ENCODE measurements around the gene LARGE2.

Gene LARGE2

DNA sequence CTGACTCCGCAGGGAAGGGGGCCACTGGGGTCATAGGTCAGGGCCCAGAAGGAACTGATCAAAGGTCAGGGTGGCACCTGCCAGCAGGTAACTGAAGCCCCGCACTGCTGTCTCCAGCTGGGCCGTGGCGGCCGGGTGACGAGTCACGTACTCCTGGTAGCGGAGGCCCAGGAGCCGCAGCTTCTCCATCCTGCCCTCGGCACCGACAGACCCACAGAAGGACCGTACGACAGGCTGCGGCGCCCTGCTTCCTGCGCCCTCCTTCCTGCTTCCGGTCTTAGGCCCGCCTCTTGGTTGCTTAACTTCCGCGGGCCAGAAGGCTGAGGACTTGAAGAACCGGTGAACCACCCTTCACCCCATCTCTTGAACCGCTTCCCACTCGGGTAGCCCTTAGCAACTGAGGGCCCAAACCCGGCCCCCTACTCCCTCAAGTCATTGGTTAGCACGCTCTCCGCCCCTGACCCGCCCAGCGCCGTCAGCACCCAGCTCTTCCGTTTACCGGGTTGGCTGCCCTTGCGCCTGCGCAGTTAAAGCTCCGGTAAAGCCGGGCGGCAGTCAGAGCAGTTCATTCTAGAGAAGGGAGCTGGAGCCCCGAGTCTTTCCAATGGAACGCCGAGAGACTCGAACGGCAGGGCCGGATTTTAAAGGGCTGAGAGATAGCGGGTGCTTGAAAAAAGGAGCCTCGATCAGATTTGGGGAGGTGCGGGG, 4.7 kb upstream of the LARGE2 start, which contains the start of gene PEX16:
PEX16 (minus strand) TSS at position 255 of the 708 bp plus-strand sequence; CDS start at position 189, 66 bp downstream.
- DNase-seq, result peak; percentile 98

DNA sequence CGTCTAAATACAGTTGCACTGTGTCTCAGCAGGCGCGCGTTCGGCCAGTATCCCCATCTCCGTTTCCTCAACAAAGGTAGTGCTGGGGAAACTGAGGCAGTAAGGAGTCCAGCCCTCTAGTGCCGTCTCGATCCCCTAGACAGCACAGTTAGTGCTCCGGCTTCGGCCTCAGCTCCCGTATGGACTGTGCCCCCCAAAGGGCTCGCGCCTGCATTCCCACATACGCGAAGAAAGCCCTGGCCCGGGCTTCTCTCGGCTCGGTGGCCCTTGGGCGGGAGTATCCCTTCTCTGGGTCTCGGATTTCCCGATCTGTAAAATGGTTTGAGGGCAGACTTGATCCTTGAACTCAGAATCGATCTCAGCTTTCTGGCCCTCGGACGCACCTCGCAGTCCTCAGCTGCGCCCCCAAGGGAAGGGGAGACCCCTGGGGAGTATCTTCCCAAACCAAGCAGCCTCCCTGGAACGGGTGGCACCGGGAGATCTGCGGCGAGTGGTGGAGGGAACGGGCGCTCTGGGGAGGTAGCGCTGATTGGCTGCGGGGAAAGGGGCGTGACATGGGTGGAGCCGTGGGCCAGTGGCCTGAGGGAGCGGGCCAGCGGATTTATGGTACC, 4.0 kb upstream of the LARGE2 start:
- peak; percentile 20 for DNase-seq

DNA sequence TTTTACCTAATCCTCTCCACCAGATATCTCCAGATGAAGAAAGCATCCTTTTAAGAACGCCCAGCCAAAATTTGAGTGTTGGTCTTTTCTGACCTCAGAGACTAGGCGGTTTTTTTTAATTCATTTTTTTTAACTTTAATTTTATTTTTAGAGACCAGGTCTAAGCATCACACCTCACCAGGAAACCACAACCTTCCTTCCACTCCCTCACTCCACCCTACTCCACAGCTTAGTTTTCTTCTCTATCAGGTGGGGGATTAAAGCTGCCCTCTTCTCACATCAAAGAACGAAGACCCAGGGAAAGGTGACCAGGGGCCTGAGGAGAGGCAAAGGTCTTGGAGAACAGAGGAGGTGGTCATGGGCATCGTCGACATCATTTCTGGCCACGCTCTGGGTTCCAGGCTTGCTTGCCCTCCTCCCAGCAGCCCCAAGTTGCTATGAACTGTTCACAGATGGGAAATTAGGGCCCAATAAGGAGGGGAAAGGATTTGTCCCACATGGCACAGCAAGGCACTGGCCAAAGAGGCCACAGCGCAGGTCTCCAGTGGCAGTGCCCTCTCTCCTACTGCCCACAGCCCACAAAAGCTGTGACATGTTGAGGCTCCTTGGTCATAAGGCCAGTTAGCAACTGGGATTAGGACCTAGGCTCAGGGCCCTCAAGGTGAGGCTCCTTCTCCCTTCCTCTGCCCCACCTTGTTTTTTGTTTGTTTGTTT, 3.3 kb upstream of the LARGE2 start:
- no peak for DNase-seq

DNA sequence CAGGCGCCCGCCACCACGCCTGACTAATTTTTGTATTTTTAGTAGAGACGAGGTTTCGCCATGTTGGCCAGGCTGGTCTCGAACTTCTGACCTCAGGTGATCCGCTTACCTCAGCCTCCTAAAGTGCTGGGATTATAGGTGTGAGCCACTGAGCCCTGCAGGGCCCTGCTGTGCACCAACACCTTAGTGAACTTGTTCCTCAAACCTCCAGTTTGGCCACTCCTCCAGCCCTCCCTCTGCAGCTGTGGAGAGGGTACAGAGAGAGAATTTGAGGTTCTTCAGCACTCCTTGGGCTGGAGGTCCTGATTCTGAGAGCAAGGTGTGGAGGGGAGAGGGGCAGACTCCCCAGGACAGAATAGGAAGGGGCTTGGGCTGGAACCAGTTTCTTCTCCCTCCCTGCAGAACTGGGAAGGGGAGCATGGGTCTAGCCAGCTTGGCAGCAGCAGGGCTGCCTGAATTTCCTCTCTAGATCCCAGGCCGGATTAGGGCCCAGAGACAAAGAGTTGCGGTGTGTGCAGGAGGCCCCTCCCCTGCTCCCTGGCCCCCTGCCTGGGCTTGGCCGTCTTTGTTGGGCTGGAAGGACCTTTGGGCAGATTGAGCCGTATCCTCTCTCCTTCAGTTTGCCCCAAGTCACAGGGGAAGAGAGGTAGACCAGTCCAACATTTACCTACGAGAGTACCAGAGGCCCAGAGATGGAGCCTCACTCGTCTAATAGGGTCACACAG, 2.5 kb upstream of the LARGE2 start:
- no peak for DNase-seq

DNA sequence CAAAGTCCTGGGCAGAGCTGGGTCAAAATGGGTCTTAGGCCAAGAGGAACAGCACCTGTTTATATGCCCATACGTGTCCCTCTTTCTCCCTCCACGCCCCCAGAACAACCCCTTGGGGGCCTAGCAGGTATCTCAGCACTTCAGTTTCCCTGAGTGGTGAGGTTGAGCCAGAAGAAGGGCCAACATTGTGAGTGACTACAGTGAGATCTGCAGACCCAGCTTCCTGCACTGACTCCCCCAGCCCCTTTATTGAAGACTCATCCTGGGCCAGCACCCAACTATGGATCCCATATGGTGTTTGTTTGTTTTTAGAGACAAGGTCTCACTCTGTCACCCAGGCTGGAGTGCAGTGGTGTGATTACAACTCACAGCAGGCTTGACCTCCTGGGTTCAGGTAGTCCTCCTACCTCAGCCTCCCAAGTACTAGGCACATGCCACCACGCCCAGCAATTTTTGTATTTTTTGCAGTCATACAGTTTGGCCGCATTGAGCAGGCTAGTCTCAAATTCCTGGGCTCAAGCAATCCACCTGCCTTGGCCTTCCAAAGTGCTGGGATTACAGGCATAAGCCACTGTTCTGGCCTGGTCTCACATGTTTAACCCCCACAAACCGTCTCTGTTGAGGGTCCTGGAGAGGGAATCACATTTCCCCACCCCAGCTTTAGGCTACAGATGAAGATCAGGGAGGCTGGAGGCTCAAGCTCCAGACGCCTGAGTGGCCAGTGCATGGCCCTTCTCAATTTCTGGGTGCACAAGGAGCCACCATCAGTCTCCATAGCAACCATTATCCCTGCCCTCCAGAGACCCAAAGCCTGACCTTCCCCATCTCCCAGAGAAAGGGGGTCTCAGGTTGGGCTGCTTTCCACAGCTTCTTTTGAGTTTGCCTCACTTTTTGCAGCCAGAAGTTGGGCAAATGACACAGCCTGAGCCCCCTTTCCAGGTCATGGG, 1.7 kb upstream of the LARGE2 start:
- no peak for DNase-seq

DNA sequence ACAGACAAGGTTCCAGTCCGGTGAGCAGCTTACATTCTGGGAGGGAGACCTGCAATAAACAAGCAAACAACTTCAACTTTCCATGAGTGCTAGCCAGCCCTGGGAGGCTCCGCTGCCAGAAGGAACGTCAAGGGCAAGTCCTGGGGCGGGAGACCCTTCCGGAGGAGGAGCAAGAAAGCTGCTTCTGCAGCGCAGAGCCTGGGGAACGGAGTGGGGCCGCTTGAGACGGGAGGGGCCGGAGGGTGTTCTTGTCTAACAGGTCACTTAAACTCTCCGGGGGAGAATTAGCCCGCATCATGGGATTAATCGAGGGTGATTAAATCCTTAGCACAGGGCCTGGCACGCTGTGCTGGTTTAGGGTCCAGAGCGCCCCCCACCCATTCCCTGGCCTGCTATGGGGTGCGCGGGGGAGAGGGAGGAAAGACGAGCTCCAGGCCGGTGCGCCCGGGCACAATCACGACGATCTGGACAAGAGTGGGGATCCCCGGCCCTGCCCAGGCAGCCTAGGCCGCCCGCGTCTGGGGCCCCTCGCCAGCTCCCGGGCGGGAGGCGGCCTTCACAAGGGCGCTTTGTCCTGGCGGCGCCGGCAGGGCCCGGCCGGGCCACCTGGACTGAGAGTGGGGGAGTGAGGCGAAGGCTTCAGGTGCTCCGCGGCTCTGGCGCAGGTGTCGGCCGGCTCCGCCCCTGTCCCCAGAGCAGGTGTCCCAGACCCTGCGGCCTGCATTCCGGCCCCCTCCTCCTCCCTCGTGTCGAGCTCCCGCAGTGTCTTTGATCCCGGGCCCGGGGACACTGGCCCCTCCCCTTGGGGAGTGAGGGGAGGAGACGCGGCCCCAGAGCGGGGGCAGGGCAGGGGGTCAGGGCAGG, 663 bp upstream of the LARGE2 start:
- DNase-seq, result no peak

DNA sequence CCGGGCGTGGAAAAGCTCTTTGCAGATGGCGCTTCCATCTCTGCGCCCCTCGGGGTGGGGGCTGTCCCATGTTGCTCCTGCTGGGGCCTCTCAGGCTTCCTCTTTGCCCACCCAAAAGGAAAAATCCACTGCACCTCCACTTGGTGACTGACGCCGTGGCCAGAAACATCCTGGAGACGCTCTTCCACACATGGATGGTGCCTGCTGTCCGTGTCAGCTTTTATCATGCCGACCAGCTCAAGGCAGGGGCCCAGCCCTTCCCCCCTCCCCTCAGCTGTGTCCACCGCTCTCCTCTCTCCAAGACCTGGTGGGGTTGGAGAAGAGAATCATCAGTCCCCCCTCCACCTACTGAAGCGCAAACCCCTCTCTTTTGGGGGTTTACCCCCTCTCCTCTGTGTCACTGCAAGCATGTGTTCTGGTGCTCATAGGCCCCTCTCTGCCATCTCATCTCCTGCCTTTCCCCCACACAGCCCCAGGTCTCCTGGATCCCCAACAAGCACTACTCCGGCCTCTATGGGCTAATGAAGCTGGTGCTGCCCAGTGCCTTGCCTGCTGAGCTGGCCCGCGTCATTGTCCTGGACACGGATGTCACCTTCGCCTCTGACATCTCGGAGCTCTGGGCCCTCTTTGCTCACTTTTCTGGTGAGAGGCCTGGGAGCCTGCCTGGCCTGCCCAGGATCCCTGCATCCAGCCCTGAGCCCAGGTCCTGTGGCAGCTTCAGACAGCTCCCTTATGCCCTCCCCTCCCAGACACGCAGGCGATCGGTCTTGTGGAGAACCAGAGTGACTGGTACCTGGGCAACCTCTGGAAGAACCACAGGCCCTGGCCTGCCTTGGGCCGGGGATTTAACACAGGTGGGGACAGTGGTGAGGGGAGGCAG, 1.8 kb downstream of the LARGE2 start:
- no peak for DNase-seq

DNA sequence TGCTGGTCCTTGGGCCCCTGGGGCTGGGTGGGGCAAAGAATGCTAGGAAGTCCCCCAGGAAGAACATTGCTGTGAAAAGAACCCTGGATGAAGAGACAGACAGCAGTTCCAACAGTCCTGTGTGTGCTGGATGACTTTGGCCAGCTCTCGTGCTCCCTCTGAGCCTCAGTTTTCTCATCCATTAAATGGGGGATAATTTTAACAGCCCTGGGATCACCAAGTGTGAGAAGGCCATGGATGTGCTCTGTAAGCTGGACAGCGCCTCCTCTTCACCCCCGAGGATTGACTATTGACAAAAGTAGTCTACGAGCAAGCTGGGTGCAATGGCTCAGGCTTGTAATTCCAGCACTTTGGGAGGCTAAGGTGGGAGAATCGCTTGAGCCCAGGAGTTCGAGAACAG, 2.5 kb downstream of the LARGE2 start:
- no peak for DNase-seq

DNA sequence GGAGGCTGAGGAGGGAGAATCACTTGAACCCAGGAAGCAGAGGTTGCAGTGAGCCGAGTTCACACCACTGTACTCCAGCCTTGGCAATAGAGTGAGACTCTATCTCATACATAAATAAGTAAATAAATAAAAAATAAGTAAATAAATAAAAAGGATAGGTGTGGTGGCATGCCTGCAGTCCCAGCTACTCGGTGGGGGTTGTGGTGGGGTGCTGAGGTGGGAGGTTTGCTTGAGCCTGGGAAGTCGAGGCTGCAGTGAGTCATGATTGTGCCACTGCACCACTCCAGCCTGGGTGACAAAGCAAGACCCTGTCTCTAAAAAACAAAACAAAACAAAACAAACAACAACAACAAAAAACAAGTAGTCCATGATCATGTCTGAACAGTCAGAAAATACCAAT, 3.1 kb downstream of the LARGE2 start:
- DNase-seq, result no peak

DNA sequence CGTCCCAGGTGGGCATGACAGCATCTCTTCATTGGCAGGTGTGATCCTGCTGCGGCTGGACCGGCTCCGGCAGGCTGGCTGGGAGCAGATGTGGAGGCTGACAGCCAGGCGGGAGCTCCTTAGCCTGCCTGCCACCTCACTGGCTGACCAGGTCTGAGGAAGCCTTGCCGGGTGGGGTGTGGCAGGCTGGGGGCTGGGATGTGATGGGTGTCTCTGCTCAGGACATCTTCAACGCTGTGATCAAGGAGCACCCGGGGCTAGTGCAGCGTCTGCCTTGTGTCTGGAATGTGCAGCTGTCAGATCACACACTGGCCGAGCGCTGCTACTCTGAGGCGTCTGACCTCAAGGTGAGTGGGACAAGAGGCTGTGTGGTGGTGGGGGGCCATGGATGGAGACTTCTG, 3.5 kb downstream of the LARGE2 start:
- DNase-seq, result no peak

DNA sequence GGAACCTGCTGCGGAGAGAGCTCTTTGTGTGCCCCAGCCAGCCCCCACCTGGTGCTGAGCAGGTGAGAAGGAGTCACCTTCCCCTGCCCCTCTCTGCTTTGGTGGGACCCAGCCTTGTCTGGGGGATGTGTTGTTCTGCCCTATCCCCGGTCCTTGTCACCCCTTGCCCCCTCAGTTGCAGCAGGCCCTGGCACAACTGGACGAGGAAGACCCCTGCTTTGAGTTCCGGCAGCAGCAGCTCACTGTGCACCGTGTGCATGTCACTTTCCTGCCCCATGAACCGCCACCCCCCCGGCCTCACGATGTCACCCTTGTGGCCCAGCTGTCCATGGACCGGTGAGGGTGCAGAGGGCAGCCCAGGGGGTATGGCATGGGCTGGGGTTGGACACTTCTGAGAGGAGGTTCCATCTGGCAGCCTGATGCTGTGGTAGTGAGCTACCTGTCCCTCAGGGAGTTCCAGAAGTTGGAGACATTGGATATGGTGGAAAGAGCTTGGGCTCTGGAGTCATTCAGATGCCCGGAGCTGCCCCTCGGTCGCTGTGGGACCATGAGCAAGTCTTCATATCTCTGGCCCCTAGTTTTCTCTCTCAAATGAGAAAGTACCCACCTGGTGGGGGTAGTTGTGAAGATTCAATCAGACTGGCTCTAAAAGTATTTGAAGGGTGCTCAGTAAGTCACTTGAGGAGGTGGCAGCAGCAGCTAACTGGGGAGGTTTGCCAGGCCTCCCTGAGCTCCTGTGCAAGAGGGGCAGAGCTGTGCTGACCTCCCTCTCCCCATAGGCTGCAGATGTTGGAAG, 4.3 kb downstream of the LARGE2 start:
- DNase-seq, result no peak

DNA sequence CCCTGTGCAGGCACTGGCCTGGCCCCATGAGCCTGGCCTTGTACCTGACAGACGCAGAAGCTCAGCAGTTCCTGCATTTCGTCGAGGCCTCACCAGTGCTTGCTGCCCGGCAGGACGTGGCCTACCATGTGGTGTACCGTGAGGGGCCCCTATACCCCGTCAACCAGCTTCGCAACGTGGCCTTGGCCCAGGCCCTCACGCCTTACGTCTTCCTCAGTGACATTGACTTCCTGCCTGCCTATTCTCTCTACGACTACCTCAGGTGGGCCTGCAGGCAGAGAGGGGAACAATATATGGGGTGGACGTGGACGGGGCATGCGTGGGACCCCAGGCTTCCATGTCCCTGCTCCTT, 4.9 kb downstream of the LARGE2 start:
- DNase-seq, result no peak

DNA sequence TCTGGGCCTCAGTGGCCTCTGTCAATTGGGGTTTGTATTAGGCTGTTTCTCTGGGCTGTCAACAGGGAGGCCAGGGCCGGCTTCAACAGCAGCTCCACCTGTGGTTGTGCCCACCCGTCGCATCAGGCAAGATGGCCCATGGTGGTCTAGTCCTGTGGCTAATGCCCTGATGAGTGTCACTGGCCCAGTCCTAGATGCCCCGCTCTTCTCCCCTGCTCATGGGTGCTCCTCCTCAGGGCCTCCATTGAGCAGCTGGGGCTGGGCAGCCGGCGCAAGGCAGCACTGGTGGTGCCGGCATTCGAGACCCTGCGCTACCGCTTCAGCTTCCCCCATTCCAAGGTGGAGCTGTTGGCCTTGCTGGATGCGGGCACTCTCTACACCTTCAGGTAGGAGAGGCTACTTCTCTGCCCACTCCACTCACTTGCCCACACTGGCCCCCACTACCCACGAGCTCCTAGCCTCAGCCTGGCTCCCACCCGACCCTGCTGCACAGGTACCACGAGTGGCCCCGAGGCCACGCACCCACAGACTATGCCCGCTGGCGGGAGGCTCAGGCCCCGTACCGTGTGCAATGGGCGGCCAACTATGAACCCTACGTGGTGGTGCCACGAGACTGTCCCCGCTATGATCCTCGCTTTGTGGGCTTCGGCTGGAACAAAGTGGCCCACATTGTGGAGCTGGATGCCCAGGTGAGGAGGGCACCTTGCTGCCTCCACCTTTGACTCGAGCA, 5.4 kb downstream of the LARGE2 start:
- DNase-seq, result no peak

DNA sequence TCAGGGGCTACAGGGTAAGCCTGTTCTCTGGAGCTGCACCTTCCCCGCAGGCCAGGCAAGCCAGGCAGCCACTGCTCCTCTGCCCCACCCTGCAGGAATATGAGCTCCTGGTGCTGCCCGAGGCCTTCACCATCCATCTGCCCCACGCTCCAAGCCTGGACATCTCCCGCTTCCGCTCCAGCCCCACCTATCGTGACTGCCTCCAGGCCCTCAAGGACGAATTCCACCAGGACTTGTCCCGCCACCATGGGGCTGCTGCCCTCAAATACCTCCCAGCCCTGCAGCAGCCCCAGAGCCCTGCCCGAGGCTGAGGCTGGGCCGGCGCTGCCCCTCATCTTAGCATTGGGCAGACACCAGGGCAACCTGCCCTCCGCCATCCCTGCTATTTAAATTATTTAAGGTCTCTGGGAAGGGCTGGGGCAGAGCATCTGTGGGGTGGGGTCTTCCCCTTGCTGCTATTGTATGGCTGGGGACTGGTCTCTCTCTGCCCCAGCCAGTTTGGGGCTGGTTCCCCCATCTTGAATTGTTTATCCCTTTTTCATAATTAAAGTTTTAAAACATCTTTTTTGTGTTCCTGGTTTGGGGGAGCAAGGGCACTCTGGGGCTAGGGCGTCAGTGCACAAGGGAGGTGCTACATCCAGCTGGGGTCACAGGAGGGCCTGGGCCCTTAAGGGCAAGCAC, 6.2 kb downstream of the LARGE2 start:
- DNase-seq, result no peak

DNA sequence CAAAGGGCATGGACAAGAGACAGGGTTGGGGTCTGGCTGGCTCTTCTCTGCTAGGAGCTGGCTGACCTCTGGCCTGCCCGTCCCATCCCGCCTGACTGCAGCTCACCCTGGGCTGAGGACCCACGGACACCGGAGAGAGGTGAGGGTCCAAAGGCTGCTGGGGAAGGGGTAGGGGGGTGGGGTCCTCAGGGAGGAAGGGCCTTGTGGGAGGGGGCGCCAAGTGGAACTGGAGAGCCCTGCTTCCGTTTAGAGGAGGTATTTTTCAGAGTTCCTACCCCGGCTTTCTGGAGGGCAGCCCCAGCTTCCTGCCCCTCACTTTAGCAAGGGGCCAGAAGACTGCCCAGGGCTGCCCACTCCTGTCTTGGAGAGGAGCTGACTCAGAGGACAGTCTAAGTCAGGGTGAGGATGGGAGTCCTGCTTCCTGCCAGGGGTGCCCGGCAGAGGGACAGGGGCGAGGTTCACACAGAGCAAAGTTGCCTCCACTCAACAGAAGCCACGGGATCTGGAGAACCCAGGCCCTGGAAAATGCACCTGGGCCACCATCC, 7.1 kb downstream of the LARGE2 start:
- no peak for DNase-seq

DNA sequence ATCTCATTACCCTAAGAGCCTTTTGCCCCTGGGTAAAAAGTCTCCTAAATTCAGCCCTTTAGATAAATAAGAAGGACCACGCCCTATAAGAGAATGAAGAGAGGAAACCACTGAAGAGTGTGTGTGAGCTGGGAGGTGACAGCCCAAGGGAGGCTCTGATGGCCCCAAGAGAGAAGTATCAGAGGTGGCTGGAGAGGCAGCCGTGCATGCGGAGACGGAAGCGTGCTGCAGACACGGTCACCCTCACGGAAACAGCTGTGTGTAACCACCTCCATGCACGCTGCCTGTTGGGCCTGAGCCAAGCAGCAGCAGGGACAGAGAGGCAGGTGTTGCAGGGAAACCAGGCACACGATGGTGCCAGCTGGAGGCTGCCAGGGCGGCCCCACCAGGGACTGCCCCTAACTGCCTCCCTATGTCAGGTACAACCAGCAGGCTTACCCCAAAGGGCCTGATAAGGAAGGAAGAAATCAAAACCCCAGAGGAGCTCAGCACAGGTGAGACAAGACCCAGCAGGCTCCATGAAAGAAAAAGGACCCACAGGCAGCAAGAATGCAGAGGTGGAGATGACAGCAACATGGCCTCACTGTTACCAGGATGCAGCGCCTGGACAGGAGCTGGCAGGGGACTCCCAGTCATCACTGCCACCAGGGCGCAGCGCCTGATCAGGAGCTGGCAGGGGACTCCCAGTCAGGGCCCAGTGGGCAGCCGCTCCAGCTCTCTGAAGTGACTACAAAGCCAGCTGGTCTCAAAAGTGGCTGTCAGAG, 7.8 kb downstream of the LARGE2 start:
- no peak for DNase-seq

DNA sequence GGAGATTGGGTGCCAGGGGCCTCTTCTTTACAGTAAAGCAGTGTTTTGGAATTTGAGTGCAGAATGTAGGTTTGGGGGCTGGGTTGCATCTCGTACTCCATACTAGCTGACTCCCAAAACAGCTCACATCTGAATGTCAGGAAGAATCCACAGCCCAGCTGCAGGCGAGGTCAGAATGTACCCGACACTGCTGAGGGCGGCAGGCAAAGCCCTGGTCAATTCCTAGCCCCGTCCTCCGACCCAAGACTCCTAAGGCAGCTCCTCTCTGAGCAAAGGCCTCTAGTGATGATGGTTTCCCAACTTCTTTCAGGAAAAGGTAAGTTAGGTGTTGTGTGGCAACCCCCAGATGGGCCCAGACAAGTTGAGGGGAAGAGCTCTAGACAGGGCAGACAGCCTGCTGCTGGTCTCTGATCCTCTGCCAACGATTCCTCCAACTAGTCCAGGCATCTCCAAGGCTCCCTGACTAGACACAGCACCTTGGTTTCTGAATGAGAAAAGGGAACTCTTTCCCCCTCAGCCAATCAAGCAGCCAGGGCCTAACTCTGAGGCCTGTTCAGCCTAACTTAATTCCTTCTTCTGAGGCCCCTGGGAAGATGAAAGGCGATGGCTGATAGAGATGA, 8.6 kb downstream of the LARGE2 start:
- DNase-seq, result no peak
